Measurements from ENCODE around the gene SLC6A6. TPM values are rescaled to one million over a fixed set of nuclear protein-coding genes. Genes with fewer than 3 reads are reported as not detected.

The SLC6A6 gene
- total RNA-seq, 1 experiment from 2014 or later = 211 TPM

GRCh38 chr3:14531856-14532395 is 129.5 kb downstream of the SLC6A6 start:
- H3K4me3 Mint-ChIP-seq = no peak overlapping the region
- ATAC-seq (no peak), DNase-seq (ENCODE audit: low spot score) (no peak)
- peaks cover 51% of the 10 kb centered on the region for H3K4me1 Mint-ChIP-seq
- no peaks in the 10 kb centered on the region for H3K27me3 Mint-ChIP-seq (ENCODE audit: low read depth)
- ChIA-PET CTCF (interaction anchor here (1.4 to 8.0 kb wide), 5 partner anchors 8 to 69 kb away, joined by 4 to 105 read pairs (median 13); no protein-coding TSS in a partner anchor), POLR2A (no interaction called here)
- H3K9me3 Mint-ChIP-seq = peaks cover 8% of the 10 kb centered on the region
- 0 out of 2 replicates have a peak, but pooled peaks have one; percentile 25 for TF ChIP-seq FOXP1 (CRISPR knock-in tag; IDR thresholded peaks at IDR 0.05; ENCODE audit: borderline replicate concordance)
- no peak for TF ChIP-seq ZNF512 (CRISPR knock-in tag; IDR thresholded peaks at IDR 0.05; ENCODE audit: borderline replicate concordance)
- H3K27ac Mint-ChIP-seq = peak overlapping the region; percentile 62; the same call in 1 of the 2 replicates
- 0 out of 2 replicates have a peak, but pooled peaks cover 3% of the 10 kb centered on the region for H3K36me3 Mint-ChIP-seq

GRCh38 chr3:14532691-14533456 is 130.5 kb downstream of the SLC6A6 start:
- H3K4me1 Mint-ChIP-seq = peaks cover 53% of the 10 kb centered on the region
- peak; percentile 91 for DNase-seq (ENCODE audit: low spot score)
- peak; percentile 94 for ATAC-seq
- H3K27me3 Mint-ChIP-seq (ENCODE audit: low read depth) = no peaks in the 10 kb centered on the region; the same call in 1 of the 2 replicates
- peak overlapping the region; percentile 33; the same call in 1 of the 2 replicates for H3K4me3 Mint-ChIP-seq
- H3K36me3 Mint-ChIP-seq = 0 out of 2 replicates have a peak, but pooled peaks cover 3% of the 10 kb centered on the region
- TF ChIP-seq FOXK1 (CRISPR knock-in tag; IDR thresholded peaks at IDR 0.05) (no peak), PRDM15 (CRISPR knock-in tag; IDR thresholded peaks at IDR 0.05) (0 out of 2 replicates have a peak, but pooled peaks have one; percentile 3), GABPB1 (CRISPR knock-in tag; IDR thresholded peaks at IDR 0.05) (no peak), ATF3 (CRISPR knock-in tag; conservative IDR thresholded peaks at IDR 0.05) (no peak), ZNF281 (CRISPR knock-in tag; IDR thresholded peaks at IDR 0.05) (no peak)
- CTCF ChIA-PET = interaction anchor here (0.6 to 8.0 kb wide), 8 partner anchors 9 to 415 kb away, joined by 3 to 105 read pairs (median 7); no protein-coding TSS in a partner anchor
- peak overlapping the region; percentile 86 for H3K27ac Mint-ChIP-seq
- POLR2A ChIA-PET = no interaction called here
- H3K9me3 Mint-ChIP-seq = peaks cover 8% of the 10 kb centered on the region

- Mint-ChIP-seq H3K27ac (peak overlapping the region; percentile 86; the same call in 1 of the 2 replicates), H3K9me3 (peaks cover 8% of the 10 kb centered on the region), H3K36me3 (0 out of 2 replicates have a peak, but pooled peaks cover 3% of the 10 kb centered on the region), H3K4me1 (peaks cover 50% of the 10 kb centered on the region), H3K4me3 (no peak overlapping the region), H3K27me3 (ENCODE audit: low read depth) (no peaks in the 10 kb centered on the region; the same call in 1 of the 2 replicates)
- DNase-seq (ENCODE audit: low spot score) = no peak
- ATAC-seq = no peak
- POLR2A ChIA-PET = no interaction called here
- TF ChIP-seq ZNF317 (CRISPR knock-in tag; IDR thresholded peaks at IDR 0.05; ENCODE audit: borderline replicate concordance, low read depth) = no peak
- TF ChIP-seq GRHL2 (CRISPR knock-in tag; IDR thresholded peaks at IDR 0.05; ENCODE audit: insufficient replicate concordance, severe bottlenecking) = no peak
- no peak for TF ChIP-seq ZNF121 (CRISPR knock-in tag; IDR thresholded peaks at IDR 0.05)
- TF ChIP-seq SOX15 (CRISPR knock-in tag; IDR thresholded peaks at IDR 0.05) = no peak
- TF ChIP-seq PRDM15 (CRISPR knock-in tag; IDR thresholded peaks at IDR 0.05) = no peak
- no peak for TF ChIP-seq RELA (CRISPR knock-in tag; IDR thresholded peaks at IDR 0.05; ENCODE audit: borderline replicate concordance)
- no peak for TF ChIP-seq MYBL2 (CRISPR knock-in tag; IDR thresholded peaks at IDR 0.05)
- no peak for TF ChIP-seq CBFB (CRISPR knock-in tag; IDR thresholded peaks at IDR 0.05; ENCODE audit: low read depth)
- CTCF ChIA-PET = interaction anchor here (0.6 to 8.0 kb wide), 6 partner anchors 13 to 415 kb away, joined by 4 to 105 read pairs (median 12); no protein-coding TSS in a partner anchor
Measured at GRCh38 chr3:14533457-14533958, 131.1 kb downstream of the SLC6A6 start.
